Ovary (tissue), 9 donors: ENCODE measurements around the gene RBMXL2. TPM values are rescaled to one million over a fixed set of nuclear protein-coding genes. Genes with fewer than 3 reads are reported as not detected.

ENCODE experiments used
- DNase-seq, 5 donors: peaks; one replicate each; pipeline ENCODE4 v3.0.0-alpha.2; 2019 to 2020
- H3K27ac ChIP-seq, 2 donors: fragments of 200-600 bp; one replicate each; pipeline versions ENCODE4 v1.5.1 to v1.8.0; 2019 to 2022
- H3K27me3 ChIP-seq: fragments of 200-600 bp; one replicate; pipeline ENCODE4 v1.8.0; 2022
- H3K36me3 ChIP-seq: fragments of 200-600 bp; sonication (generic); one replicate; pipeline ENCODE4 v1.5.1; 2019
- H3K4me1 ChIP-seq: one replicate; pipeline ENCODE4 v1.8.1; 2013; ENCODE audit warnings: mild to moderate bottlenecking, moderate library complexity; ENCODE audit not compliant: insufficient read depth
- H3K4me3 ChIP-seq: fragments of 200-600 bp; sonication (generic); one replicate; pipeline ENCODE4 v1.5.1; 2017
- H3K9me3 ChIP-seq, 2 donors: fragments of 200-600 bp in 1 of 2; sonication (generic) in 1 of 2; one replicate each; pipeline versions ENCODE4 v1.5.1 to v1.8.1; 2013 to 2019; ENCODE audit warnings: mild to moderate bottlenecking in 1 of 2, moderate library complexity in 1 of 2
- EP300 ChIP-seq: sonication (generic); formaldehyde crosslinking; IDR thresholded peaks from one replicate; pipeline ENCODE4 v1.6.1; 2017; ENCODE audit warnings: antibody characterized with exemption
- POLR2A ChIP-seq: fragments of 450-650 bp; IDR thresholded peaks from one replicate; pipeline ENCODE4 v1.6.1; 2017; ENCODE audit warnings: antibody characterized with exemption, mild to moderate bottlenecking, moderate library complexity
- WGBS, 3 donors: extraction: QIAGEN DNeasy Blood & Tissue Kit in 1 of 3; methylation state at CpG; one replicate each; pipeline versions ENCODE4 v1.1.5 to v1.1.7; 2013 to 2017; 5-methylcytosine and 5-hydroxymethylcytosine counted together
- intact Hi-C, 4 donors: fragments of 100-400 bp; cut with DNase I; formaldehyde crosslinking; loops; one replicate each; pipeline versions ENCODE4 v1.11.0 to v1.15.1; 2022 to 2023
- polyA plus RNA-seq, 2 donors: library from polyadenylated mRNA; stranded (reverse); fragments of 200-250 nt in 1 of 2; fragments of 350-450 nt in 1 of 2; fragmentation: Illumina TruSeq in 1 of 2; extraction: RNeasy Lipid Tissue Mini Kit (QIAGEN cat#74804) in 1 of 2; gene quantifications; one replicate each; pipeline ENCODE4 v1.2.3, GENCODE V29; 2013 to 2014
- total RNA-seq, 7 donors: library from RNA; depleted of rRNA in 2 of 7; stranded (reverse); fragments of >200 nt in 2 of 7; fragmentation: NEBNext Ultra II Directional in 3 of 7; extraction: Animal tissue kit (Norgen Biotek cat#: 25700) in 3 of 7; gene quantifications; one replicate each; pipeline versions ENCODE4 v1.1.0 to v1.2.4, GENCODE V29; 2016 to 2023
- TF ChIP-seq, protein P1 (sequence below), 3 donors: fragments of 450-650 bp in 2 of 3; fragments of 200-600 bp in 1 of 3; IDR thresholded peaks; one replicate each; pipeline versions ENCODE4 v1.5.1 to v1.8.0; 2016 to 2022; ENCODE audit warnings: antibody characterized with exemption in 3 of 3, mild to moderate bottlenecking in 1 of 3
- donor health status: DM: no; HTN: no; CAD: no; lungs with moderate emphysema.
- donor health status: DM: no; HTN: no; CAD: no.
- donor health status: Bipolar disorder and iron deficiency.
- donor health status: DM: yes; HTN: yes; CAD: no.
- donor health status: DM: no; HTN: no; CAD: no.
- donor health status: DM: yes; HTN: yes; CAD: no.

RBMXL2 gene
- total and polyA plus RNA-seq, 9 donors: not detected

DNA sequence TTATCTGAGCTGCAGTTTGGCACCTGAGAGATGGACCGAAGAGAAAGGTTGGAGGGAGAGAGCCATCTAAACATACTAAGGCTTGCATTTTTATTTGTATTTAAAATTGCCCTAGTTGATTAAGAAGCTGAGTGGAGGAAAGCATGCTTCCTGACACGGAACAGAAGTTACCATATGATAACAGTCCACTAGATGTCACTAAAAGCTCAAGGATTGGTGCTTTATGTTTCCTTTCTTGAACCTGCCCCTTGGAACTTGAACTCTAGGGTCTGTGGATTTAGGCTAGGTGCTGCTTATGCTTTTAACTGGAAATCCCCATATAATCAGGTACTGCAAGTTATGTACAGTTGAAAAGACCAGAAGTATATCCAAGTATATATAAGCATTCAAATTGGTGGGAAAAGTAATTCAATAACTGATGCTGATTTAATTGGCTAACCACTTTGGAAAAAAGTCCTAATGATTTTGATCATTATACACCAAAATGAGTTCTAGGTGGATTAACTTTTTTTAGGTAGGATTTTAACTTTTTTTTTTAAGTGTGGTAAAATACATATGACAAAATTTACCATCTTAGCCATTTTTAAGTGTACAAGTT lies 9.5 kb downstream of the RBMXL2 start:
- TF ChIP-seq, protein P1, sequence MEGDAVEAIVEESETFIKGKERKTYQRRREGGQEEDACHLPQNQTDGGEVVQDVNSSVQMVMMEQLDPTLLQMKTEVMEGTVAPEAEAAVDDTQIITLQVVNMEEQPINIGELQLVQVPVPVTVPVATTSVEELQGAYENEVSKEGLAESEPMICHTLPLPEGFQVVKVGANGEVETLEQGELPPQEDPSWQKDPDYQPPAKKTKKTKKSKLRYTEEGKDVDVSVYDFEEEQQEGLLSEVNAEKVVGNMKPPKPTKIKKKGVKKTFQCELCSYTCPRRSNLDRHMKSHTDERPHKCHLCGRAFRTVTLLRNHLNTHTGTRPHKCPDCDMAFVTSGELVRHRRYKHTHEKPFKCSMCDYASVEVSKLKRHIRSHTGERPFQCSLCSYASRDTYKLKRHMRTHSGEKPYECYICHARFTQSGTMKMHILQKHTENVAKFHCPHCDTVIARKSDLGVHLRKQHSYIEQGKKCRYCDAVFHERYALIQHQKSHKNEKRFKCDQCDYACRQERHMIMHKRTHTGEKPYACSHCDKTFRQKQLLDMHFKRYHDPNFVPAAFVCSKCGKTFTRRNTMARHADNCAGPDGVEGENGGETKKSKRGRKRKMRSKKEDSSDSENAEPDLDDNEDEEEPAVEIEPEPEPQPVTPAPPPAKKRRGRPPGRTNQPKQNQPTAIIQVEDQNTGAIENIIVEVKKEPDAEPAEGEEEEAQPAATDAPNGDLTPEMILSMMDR (IDR thresholded peaks at IDR 0.05): peak in 2 of 3 donors; percentile 51 to 53
- TF ChIP-seq EP300: no peak
- Histone ChIP-seq H3K27me3 (no peaks in the 10 kb centered on the region), H3K4me3 (no peak overlapping the region), H3K36me3 (no peaks in the 10 kb centered on the region), H3K4me1 (no peaks in the 10 kb centered on the region), H3K9me3 (no peaks in the 10 kb centered on the region), H3K27ac (no peak overlapping the region)
- 1 to 3% (median 2%) methylated on average over 2 of the region's 2 CpGs for WGBS, 3 donors
- intact Hi-C loops: loop anchor here in 1 of 4 donors (5.0 kb wide), 1 partner anchor 594 kb away; no protein-coding TSS in a partner anchor
- DNase-seq: no peak

DNA sequence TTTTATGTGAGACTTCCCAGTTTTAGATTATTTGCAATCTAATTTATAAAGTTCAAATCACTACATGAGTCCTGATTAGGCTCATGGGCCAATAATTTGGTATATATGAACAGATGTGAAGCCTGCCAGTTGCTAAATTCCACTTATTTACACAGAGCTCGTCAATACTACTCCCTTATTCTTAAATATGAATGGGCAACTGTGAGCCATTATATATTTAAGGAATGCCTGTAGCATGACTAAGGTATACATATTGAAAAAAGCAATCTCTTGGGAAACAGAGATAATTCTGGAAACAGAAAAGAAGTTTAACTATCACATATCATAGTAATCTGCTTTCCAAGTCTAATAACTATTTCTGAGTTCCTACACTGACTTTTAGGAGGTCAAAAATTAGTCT lies 27.0 kb downstream of the RBMXL2 start:
- 39 to 47% (median 43%) methylated on average over 1 of the region's 1 CpG for WGBS, 3 donors
- TF ChIP-seq, protein P1 (IDR thresholded peaks at IDR 0.05): no peak
- TF ChIP-seq EP300 (no peak), POLR2A (no peak)
- Histone ChIP-seq H3K9me3 (no peaks in the 10 kb centered on the region), H3K4me1 (no peaks in the 10 kb centered on the region), H3K4me3 (no peak overlapping the region), H3K27me3 (no peaks in the 10 kb centered on the region), H3K36me3 (no peaks in the 10 kb centered on the region), H3K27ac (no peak overlapping the region)
- intact Hi-C loops: no loop called here
- no peak for DNase-seq

DNA sequence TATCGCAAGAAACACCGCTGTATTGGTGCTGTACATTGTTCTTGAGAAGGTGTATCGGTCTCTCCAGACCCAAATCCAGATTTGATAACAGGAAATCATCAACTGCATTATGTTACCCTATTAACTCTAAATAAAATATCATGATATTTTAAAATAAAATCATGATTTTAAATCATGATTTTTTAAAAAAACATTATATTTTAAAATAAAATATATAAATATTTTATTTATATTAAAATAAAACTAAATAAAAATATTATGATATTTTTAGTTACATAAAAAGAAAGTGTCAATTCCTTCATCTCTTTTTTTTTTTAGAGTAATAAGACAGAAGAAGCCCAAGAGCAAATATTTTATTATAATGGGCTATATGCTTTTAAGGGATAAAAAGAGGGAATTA lies 27.6 kb downstream of the RBMXL2 start:
- Histone ChIP-seq H3K9me3 (no peaks in the 10 kb centered on the region), H3K27ac (no peak overlapping the region), H3K27me3 (no peaks in the 10 kb centered on the region), H3K4me3 (no peak overlapping the region), H3K36me3 (no peaks in the 10 kb centered on the region), H3K4me1 (no peaks in the 10 kb centered on the region)
- TF ChIP-seq, protein P1 (IDR thresholded peaks at IDR 0.05): no peak
- TF ChIP-seq EP300 (no peak), POLR2A (no peak)
- no peak for DNase-seq
- 92 to 95% (median 95%) methylated on average over 3 of the region's 3 CpGs for WGBS, 3 donors
- intact Hi-C loops: no loop called here

DNA sequence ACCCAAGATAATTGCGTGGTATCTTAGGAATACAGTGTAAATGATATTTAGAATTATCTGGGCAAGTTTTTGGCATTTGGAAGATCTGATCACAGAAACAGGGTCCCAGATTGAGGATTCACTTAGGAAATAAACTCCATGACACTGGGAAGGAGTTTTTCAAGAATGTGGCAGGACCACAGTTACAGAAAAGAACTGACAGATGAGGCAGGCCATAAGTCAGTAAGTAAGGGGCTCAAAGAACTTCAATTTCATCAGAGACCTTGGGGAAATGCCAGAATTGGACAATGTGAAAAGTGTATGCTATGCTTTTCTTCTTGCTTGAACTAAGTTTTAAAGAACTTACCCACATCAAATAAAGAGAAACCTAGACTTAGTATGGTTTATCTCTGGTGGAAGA lies 49.3 kb downstream of the RBMXL2 start:
- Histone ChIP-seq H3K4me3 (no peak overlapping the region), H3K9me3 (no peaks in the 10 kb centered on the region), H3K4me1 (no peaks in the 10 kb centered on the region), H3K27me3 (no peaks in the 10 kb centered on the region), H3K27ac (no peak overlapping the region), H3K36me3 (no peaks in the 10 kb centered on the region)
- intact Hi-C loops: no loop called here
- DNase-seq: no peak
- 85 to 91% (median 89%) methylated on average over 1 of the region's 1 CpG for whole genome bisulfite sequencing, 3 donors
- TF ChIP-seq EP300 (no peak), POLR2A (no peak)
- TF ChIP-seq, protein P1 (IDR thresholded peaks at IDR 0.05): no peak

Other genes with a start within 250 kb of the RBMXL2 start
- gene OR10A5, start 243.3 kb upstream of the RBMXL2 start, total RNA-seq: not detected
- gene OR10A5, start 243.3 kb upstream of the RBMXL2 start, polyA plus RNA-seq: not detected
- gene OR10A2, start 225.9 kb upstream of the RBMXL2 start, total RNA-seq: not detected
- not detected for gene OR10A2, start 225.9 kb upstream of the RBMXL2 start, polyA plus RNA-seq
- not detected for gene OR10A4, start 212.4 kb upstream of the RBMXL2 start, total RNA-seq
- gene OR10A4, start 212.4 kb upstream of the RBMXL2 start, polyA plus RNA-seq: not detected
- gene OR2D2, start 196.5 kb upstream of the RBMXL2 start, total RNA-seq: under 1 TPM in 2 of 7 donors, not detected in 5; 0.22 to 0.92 TPM
- gene OR2D2, start 196.5 kb upstream of the RBMXL2 start, polyA plus RNA-seq: not detected
- gene OR2D3, start 168.0 kb upstream of the RBMXL2 start, total RNA-seq: not detected
- gene OR2D3, start 168.0 kb upstream of the RBMXL2 start, polyA plus RNA-seq: not detected
- 1 to 10 TPM in 5 of 7 donors, under 1 TPM in 2; 0.57 to 1.9 (median 1.1) TPM for gene ZNF215, start 162.6 kb upstream of the RBMXL2 start, total RNA-seq
- gene ZNF215, start 162.6 kb upstream of the RBMXL2 start, polyA plus RNA-seq: 1 to 10 TPM in 1 of 2 donors, under 1 TPM in 1; 0.42 to 1.6 TPM
- gene ZNF214, start 68.7 kb upstream of the RBMXL2 start, total RNA-seq: 1 to 10 TPM; 3.7 to 6.8 (median 6.5) TPM
- 1 to 10 TPM; 3.2 to 3.5 TPM for gene ZNF214, start 68.7 kb upstream of the RBMXL2 start, polyA plus RNA-seq
- gene NLRP14, start 68.5 kb upstream of the RBMXL2 start, total RNA-seq: under 1 TPM in 6 of 7 donors, not detected in 1; 0.10 to 0.33 (median 0.19) TPM
- gene NLRP14, start 68.5 kb upstream of the RBMXL2 start, polyA plus RNA-seq: under 1 TPM; 0.08 to 0.15 TPM
- gene SYT9, start 162.9 kb downstream of the RBMXL2 start, total RNA-seq: under 1 TPM in 4 of 7 donors, not detected in 3; 0.05 to 0.48 (median 0.11) TPM
- gene SYT9, start 162.9 kb downstream of the RBMXL2 start, polyA plus RNA-seq: under 1 TPM; 0.13 to 0.25 TPM